Mesothelial cell of epicardium (in vitro differentiated cells): ENCODE data around the gene TFDP2. TPM values are rescaled to one million over a fixed set of nuclear protein-coding genes. Genes with fewer than 3 reads are reported as not detected.
A peak's percentile ranks its signal among the peaks of the same experiment; 100 is the strongest.

Source experiments
- DNase-seq, 2 experiments: peaks; one replicate each; pipeline ENCODE4 v3.0.0; 2021; ENCODE audit warnings: low spot score in 2 of 2; ENCODE audit not compliant: unreplicated experiment in 2 of 2
- H3K27ac Mint-ChIP-seq: 2 replicates; pipeline ENCODE4 v1.8.0; 2021; ENCODE audit warnings: mixed read lengths
- H3K27me3 Mint-ChIP-seq: 2 replicates; pipeline ENCODE4 v1.8.0; 2021; ENCODE audit warnings: low read depth, mixed read lengths
- H3K36me3 Mint-ChIP-seq: 2 replicates; pipeline ENCODE4 v1.8.0; 2021; ENCODE audit warnings: mixed read lengths
- H3K4me1 Mint-ChIP-seq: 2 replicates; pipeline ENCODE4 v1.8.0; 2021; ENCODE audit warnings: mixed read lengths
- H3K4me3 Mint-ChIP-seq: 2 replicates; pipeline ENCODE4 v1.8.0; 2021; ENCODE audit warnings: mild to moderate bottlenecking, moderate library complexity, mixed read lengths
- H3K9me3 Mint-ChIP-seq: 2 replicates; pipeline ENCODE4 v1.8.0; 2021; ENCODE audit warnings: mixed read lengths
- CTCF ChIP-seq: fragments of 200-600 bp; sonication (generic); IDR thresholded peaks from one replicate; pipeline ENCODE4 v1.5.0; 2021; ENCODE audit warnings: antibody characterized with exemption; ENCODE audit not compliant: unreplicated experiment
- total RNA-seq: library from RNA; stranded (reverse); gene quantifications from 3 replicates; pipeline ENCODE4 v1.2.1, GENCODE V29; 2021

The TFDP2 gene
- total RNA-seq, 1 donor from 2014 or later = 109 TPM

- Mint-ChIP-seq H3K27me3 (no peaks in the 10 kb centered on the region), H3K9me3 (no peaks in the 10 kb centered on the region), H3K4me1 (peaks cover 32% of the 10 kb centered on the region), H3K27ac (no peak overlapping the region), H3K36me3 (peaks cover 4% of the 10 kb centered on the region), H3K4me3 (no peak overlapping the region)
- no peak for TF ChIP-seq CTCF
- no peak for DNase-seq
Observed at GRCh38 chr3:141938011-141938500, 211.3 kb downstream of the TFDP2 start.

- no peak for TF ChIP-seq CTCF
- Mint-ChIP-seq H3K4me3 (no peak overlapping the region), H3K9me3 (no peaks in the 10 kb centered on the region), H3K27ac (peak overlapping the region; percentile 58), H3K36me3 (peaks cover 4% of the 10 kb centered on the region), H3K4me1 (peaks cover 18% of the 10 kb centered on the region), H3K27me3 (no peaks in the 10 kb centered on the region)
- no peak for DNase-seq
Observed at GRCh38 chr3:141934354-141934753, 215.0 kb downstream of the TFDP2 start.

- Mint-ChIP-seq H3K4me1 (peaks cover 18% of the 10 kb centered on the region), H3K4me3 (no peak overlapping the region), H3K27ac (peak overlapping the region; percentile 58), H3K36me3 (peaks cover 4% of the 10 kb centered on the region), H3K9me3 (no peaks in the 10 kb centered on the region), H3K27me3 (no peaks in the 10 kb centered on the region)
- DNase-seq = no peak
- no peak for TF ChIP-seq CTCF
Observed at GRCh38 chr3:141933421-141934300, 215.7 kb downstream of the TFDP2 start.

- no peak for DNase-seq
- Mint-ChIP-seq H3K4me3 (no peak overlapping the region), H3K36me3 (peaks cover 15% of the 10 kb centered on the region), H3K27me3 (no peaks in the 10 kb centered on the region), H3K27ac (no peak overlapping the region), H3K9me3 (no peaks in the 10 kb centered on the region), H3K4me1 (peaks cover 13% of the 10 kb centered on the region)
- no peak for TF ChIP-seq CTCF
Observed at GRCh38 chr3:141930801-141931200, 218.5 kb downstream of the TFDP2 start.

- no peak for DNase-seq
- Mint-ChIP-seq H3K4me1 (peaks cover 6% of the 10 kb centered on the region), H3K9me3 (no peaks in the 10 kb centered on the region), H3K27ac (no peak overlapping the region), H3K36me3 (peaks cover 19% of the 10 kb centered on the region), H3K4me3 (no peak overlapping the region), H3K27me3 (no peaks in the 10 kb centered on the region)
- TF ChIP-seq CTCF = no peak
Observed at GRCh38 chr3:141929341-141929995, 219.9 kb downstream of the TFDP2 start.
